HepG2 (cell line): Measurements from ENCODE around the gene NKAIN4. TPM values are rescaled to one million over a fixed set of nuclear protein-coding genes. Genes with fewer than 3 reads are reported as not detected.
A peak's percentile ranks its signal among the peaks of the same experiment; 100 is the strongest.

Source experiments
- ARNTL ChIP-seq: sonication (generic); formaldehyde crosslinking; IDR thresholded peaks from 2 replicates; pipeline ENCODE4 v1.4.0; 2020; ENCODE audit warnings: mild to moderate bottlenecking, missing genetic modification reagents
- EED ChIP-seq: sonication (generic); formaldehyde crosslinking; IDR thresholded peaks from 2 replicates; pipeline ENCODE4 v1.5.0; 2020; ENCODE audit warnings: mild to moderate bottlenecking, missing genetic modification reagents
- GATAD2A ChIP-seq: IDR thresholded peaks from 2 replicates; pipeline ENCODE4 v1.6.1; 2016
- IKZF1 ChIP-seq: fragments of 450-650 bp; IDR thresholded peaks from 2 replicates; pipeline ENCODE4 v1.7.1; 2016
- MYC ChIP-seq: sonication (generic); formaldehyde crosslinking; IDR thresholded peaks from 2 replicates; pipeline ENCODE4 v1.9.0; 2021; ENCODE audit warnings: missing genetic modification reagents, borderline replicate concordance
- RORA ChIP-seq: sonication (generic); formaldehyde crosslinking; IDR thresholded peaks from 2 replicates; pipeline ENCODE4 v1.5.0; 2020; ENCODE audit warnings: mild to moderate bottlenecking, missing genetic modification reagents, moderate library complexity
- SRSF9 ChIP-seq: fragments of 200-400 bp; formaldehyde crosslinking; IDR thresholded peaks from 2 replicates; pipeline ENCODE4 v1.6.1; 2018; ENCODE audit warnings: borderline replicate concordance, mild to moderate bottlenecking, low read depth, low read length; ENCODE audit not compliant: insufficient read depth, poor library complexity, severe bottlenecking
- TRIM24 ChIP-seq: sonication (generic); formaldehyde crosslinking; IDR thresholded peaks from 2 replicates; pipeline ENCODE4 v1.8.0; 2022; ENCODE audit warnings: mild to moderate bottlenecking, missing genetic modification reagents
- USF2 ChIP-seq, 2 experiments: sonication (generic) in 1 of 2; formaldehyde crosslinking in 1 of 2; IDR thresholded peaks; 2 replicates each; pipeline versions ENCODE4 v1.5.1 to v1.6.1; 2011 to 2020; ENCODE audit warnings: borderline replicate concordance in 1 of 2, low read depth in 1 of 2, low read length in 1 of 2, mild to moderate bottlenecking in 1 of 2, missing genetic modification reagents in 1 of 2, moderate library complexity in 1 of 2
- YY1 ChIP-seq: IDR thresholded peaks from 2 replicates; pipeline ENCODE4 v1.6.1; 2011; ENCODE audit warnings: low read length, low read depth, moderate library complexity, mild to moderate bottlenecking; ENCODE audit not compliant: insufficient read depth, insufficient replicate concordance
- ZBTB42 ChIP-seq: sonication (generic); formaldehyde crosslinking; IDR thresholded peaks from 2 replicates; pipeline ENCODE4 v1.5.0; 2020; ENCODE audit warnings: mild to moderate bottlenecking, missing genetic modification reagents
- ZEB1 ChIP-seq: IDR thresholded peaks from 2 replicates; pipeline ENCODE4 v1.6.1; 2012; ENCODE audit warnings: mild to moderate bottlenecking, low read depth, inconsistent platforms; ENCODE audit not compliant: insufficient replicate concordance
- ZFP82 ChIP-seq: sonication (generic); formaldehyde crosslinking; IDR thresholded peaks from 2 replicates; pipeline ENCODE4 v1.5.1; 2020; ENCODE audit warnings: mild to moderate bottlenecking, missing genetic modification reagents, borderline replicate concordance
- ZNF101 ChIP-seq: sonication (generic); formaldehyde crosslinking; IDR thresholded peaks from 2 replicates; pipeline ENCODE4 v1.4.0; 2020; ENCODE audit warnings: mild to moderate bottlenecking, low read depth, missing genetic modification reagents, borderline replicate concordance
- ZNF230 ChIP-seq: sonication (generic); formaldehyde crosslinking; IDR thresholded peaks from 2 replicates; pipeline ENCODE4 v1.4.0; 2020; ENCODE audit warnings: mild to moderate bottlenecking, missing genetic modification reagents
- ZNF558 ChIP-seq: sonication (generic); formaldehyde crosslinking; IDR thresholded peaks from 2 replicates; pipeline ENCODE4 v1.9.0; 2022; ENCODE audit warnings: mild to moderate bottlenecking, missing genetic modification reagents, borderline replicate concordance
- ZNF660 ChIP-seq: sonication (generic); formaldehyde crosslinking; IDR thresholded peaks from 2 replicates; pipeline ENCODE4 v1.5.1; 2020; ENCODE audit warnings: mild to moderate bottlenecking, low read depth, missing genetic modification reagents, borderline replicate concordance
- polyA plus RNA-seq, 8 experiments: library from polyadenylated mRNA; depleted of rRNA in 3 of 8; stranded (reverse) in 7 of 8; unstranded in 1 of 8; fragments of >200 nt; fragmentation: Illumina TruSeq in 4 of 8; extraction: Trizol in 4 of 8; gene quantifications; 2 replicates each; pipeline versions ENCODE4 v1.2.1 to v1.2.3, GENCODE V29; 2011 to 2016; ENCODE audit warnings: low read depth in 4 of 8, missing spikeins in 1 of 8, mixed read lengths in 1 of 8; ENCODE audit not compliant: insufficient read depth in 1 of 8
- total RNA-seq, 5 experiments: library from RNA; depleted of rRNA; stranded (reverse); fragments of >200 nt; fragmentation: Illumina TruSeq; extraction: Trizol; gene quantifications; 2 replicates each; pipeline ENCODE4 v1.2.3, GENCODE V29; 2016; ENCODE audit warnings: low read depth in 1 of 5
- TF ChIP-seq, protein P1 (sequence below): sonication (generic); formaldehyde crosslinking; IDR thresholded peaks from one replicate; pipeline ENCODE4 v1.5.1; 2020; ENCODE audit warnings: mild to moderate bottlenecking, missing genetic modification reagents; ENCODE audit errors: not compliant biosample characterization
- TF ChIP-seq, protein P2 (sequence below): sonication (generic); formaldehyde crosslinking; IDR thresholded peaks from 2 replicates; pipeline ENCODE4 v1.5.1; 2020; ENCODE audit warnings: mild to moderate bottlenecking, missing genetic modification reagents, borderline replicate concordance

NKAIN4 gene
- total and polyA plus RNA-seq, 2 of the 13 experiments (the other 11 are each of a cell fraction or from before 2014, with no cell fraction given), result not detected

- no peak for TF ChIP-seq ZNF101 (CRISPR knock-in tag)
- no peak for TF ChIP-seq ZFP82 (CRISPR knock-in tag)
- TF ChIP-seq ZNF558 (CRISPR knock-in tag), result no peak
- TF ChIP-seq RORA (CRISPR knock-in tag), result no peak
- TF ChIP-seq ZNF660 (CRISPR knock-in tag), result no peak
- TF ChIP-seq YY1, result no peak
- TF ChIP-seq, protein P1, sequence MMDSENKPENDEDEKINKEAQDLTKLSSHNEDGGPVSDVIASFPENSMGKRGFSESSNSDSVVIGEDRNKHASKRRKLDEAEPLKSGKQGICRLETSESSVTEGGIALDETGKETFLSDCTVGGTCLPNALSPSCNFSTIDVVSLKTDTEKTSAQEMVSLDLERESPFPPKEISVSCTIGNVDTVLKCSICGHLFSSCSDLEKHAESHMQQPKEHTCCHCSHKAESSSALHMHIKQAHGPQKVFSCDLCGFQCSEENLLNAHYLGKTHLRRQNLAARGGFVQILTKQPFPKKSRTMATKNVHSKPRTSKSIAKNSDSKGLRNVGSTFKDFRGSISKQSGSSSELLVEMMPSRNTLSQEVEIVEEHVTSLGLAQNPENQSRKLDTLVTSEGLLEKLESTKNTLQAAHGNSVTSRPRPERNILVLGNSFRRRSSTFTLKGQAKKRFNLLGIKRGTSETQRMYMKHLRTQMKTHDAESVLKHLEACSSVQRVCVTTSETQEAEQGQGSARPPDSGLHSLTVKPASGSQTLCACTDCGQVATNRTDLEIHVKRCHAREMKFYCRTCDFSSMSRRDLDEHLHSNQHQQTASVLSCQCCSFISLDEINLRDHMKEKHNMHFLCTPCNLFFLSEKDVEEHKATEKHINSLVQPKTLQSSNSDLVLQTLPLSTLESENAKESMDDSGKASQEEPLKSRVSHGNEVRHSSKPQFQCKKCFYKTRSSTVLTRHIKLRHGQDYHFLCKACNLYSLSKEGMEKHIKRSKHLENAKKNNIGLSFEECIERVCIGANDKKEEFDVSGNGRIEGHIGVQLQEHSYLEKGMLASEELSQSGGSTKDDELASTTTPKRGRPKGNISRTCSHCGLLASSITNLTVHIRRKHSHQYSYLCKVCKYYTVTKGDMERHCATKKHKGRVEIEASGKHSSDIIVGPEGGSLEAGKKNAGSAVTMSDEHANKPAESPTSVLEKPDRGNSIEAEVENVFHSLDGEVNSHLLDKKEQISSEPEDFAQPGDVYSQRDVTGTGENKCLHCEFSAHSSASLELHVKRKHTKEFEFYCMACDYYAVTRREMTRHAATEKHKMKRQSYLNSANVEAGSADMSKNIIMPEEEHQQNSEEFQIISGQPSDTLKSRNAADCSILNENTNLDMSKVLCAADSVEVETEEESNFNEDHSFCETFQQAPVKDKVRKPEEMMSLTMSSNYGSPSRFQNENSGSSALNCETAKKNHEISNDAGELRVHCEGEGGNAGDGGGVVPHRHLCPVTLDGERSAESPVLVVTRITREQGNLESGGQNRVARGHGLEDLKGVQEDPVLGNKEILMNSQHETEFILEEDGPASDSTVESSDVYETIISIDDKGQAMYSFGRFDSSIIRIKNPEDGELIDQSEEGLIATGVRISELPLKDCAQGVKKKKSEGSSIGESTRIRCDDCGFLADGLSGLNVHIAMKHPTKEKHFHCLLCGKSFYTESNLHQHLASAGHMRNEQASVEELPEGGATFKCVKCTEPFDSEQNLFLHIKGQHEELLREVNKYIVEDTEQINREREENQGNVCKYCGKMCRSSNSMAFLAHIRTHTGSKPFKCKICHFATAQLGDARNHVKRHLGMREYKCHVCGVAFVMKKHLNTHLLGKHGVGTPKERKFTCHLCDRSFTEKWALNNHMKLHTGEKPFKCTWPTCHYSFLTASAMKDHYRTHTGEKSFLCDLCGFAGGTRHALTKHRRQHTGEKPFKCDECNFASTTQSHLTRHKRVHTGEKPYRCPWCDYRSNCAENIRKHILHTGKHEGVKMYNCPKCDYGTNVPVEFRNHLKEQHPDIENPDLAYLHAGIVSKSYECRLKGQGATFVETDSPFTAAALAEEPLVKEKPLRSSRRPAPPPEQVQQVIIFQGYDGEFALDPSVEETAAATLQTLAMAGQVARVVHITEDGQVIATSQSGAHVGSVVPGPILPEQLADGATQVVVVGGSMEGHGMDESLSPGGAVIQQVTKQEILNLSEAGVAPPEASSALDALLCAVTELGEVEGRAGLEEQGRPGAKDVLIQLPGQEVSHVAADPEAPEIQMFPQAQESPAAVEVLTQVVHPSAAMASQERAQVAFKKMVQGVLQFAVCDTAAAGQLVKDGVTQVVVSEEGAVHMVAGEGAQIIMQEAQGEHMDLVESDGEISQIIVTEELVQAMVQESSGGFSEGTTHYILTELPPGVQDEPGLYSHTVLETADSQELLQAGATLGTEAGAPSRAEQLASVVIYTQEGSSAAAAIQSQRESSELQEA (CRISPR knock-in tag), result no peak
- TF ChIP-seq ZBTB42 (CRISPR knock-in tag), result no peak
- 0 out of 2 replicates have a peak, but pooled peaks have one; percentile 71 for TF ChIP-seq EED
- TF ChIP-seq, protein P2, sequence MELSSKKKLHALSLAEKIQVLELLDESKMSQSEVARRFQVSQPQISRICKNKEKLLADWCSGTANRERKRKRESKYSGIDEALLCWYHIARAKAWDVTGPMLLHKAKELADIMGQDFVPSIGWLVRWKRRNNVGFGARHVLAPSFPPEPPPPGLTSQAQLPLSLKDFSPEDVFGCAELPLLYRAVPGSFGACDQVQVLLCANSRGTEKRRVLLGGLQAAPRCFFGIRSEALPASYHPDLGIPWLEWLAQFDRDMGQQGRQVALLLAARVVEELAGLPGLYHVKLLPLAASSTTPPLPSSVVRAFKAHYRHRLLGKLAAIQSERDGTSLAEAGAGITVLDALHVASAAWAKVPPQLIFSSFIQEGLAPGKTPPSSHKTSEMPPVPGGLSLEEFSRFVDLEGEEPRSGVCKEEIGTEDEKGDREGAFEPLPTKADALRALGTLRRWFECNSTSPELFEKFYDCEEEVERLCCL (CRISPR knock-in tag), result no peak
- TF ChIP-seq IKZF1, result no peak
- TF ChIP-seq MYC (CRISPR knock-in tag), result no peak
- TF ChIP-seq GATAD2A (CRISPR knock-in tag), result no peak
- TF ChIP-seq SRSF9, result no peak
- no peak for TF ChIP-seq TRIM24
- TF ChIP-seq ARNTL (CRISPR knock-in tag), result no peak
- no peak for TF ChIP-seq USF2 (IDR thresholded peaks at IDR 0.05; ENCODE audit: low read depth, low read length)
- TF ChIP-seq USF2 (CRISPR knock-in tag; IDR thresholded peaks at IDR 0.05; ENCODE audit: borderline replicate concordance), result no peak
- TF ChIP-seq ZNF230 (CRISPR knock-in tag), result 0 out of 2 replicates have a peak, but pooled peaks have one; percentile 45
- no peak for TF ChIP-seq ZEB1
Observed at GRCh38 chr20:63223826-63224207, 30.4 kb downstream of the NKAIN4 start (continued).
